HG03442 (cell line): Measurements from ENCODE around the gene FGF14.

Experiments
- ATAC-seq: cut with Tn5 transposase; IDR thresholded peaks from one replicate; pipeline ENCODE4 v1.9.1; 2021; ENCODE audit warnings: mild to moderate bottlenecking, moderate library complexity; ENCODE audit not compliant: unreplicated experiment

Gene FGF14

GRCh38 chr13:101700598-101700997 is 701.2 kb downstream of the FGF14 start:
- no peak for ATAC-seq

- ATAC-seq = no peak
Measured at GRCh38 chr13:101698400-101698799, 703.4 kb downstream of the FGF14 start.

- ATAC-seq = no peak
Measured at GRCh38 chr13:101697745-101698144, 704.1 kb downstream of the FGF14 start.

- no peak for ATAC-seq
Measured at GRCh38 chr13:101695870-101696516, 705.9 kb downstream of the FGF14 start.

- no peak for ATAC-seq
Measured at GRCh38 chr13:101691341-101691860, 710.4 kb downstream of the FGF14 start.

- ATAC-seq = no peak
Measured at GRCh38 chr13:101690871-101691270, 711.0 kb downstream of the FGF14 start.

GRCh38 chr13:101686003-101686402 is 715.8 kb downstream of the FGF14 start:
- ATAC-seq = no peak

GRCh38 chr13:101681834-101682233 is 720.0 kb downstream of the FGF14 start:
- ATAC-seq = no peak

- no peak for ATAC-seq
Measured at GRCh38 chr13:101673360-101674105, 728.3 kb downstream of the FGF14 start.

GRCh38 chr13:101661839-101662238 is 740.0 kb downstream of the FGF14 start:
- no peak for ATAC-seq
